CD4-positive, alpha-beta memory T cell (primary cell): Measurements from ENCODE around the gene TMEM120B. TPM values are rescaled to one million over a fixed set of nuclear protein-coding genes. Genes with fewer than 3 reads are reported as not detected.

Source experiments
- CTCF ChIA-PET: fragments of 350-600 bp; sonication (Branson Sonifier 250); formaldehyde crosslinking; loops from one replicate; lab custom pipeline; 2021; ENCODE audit warnings: inconsistent platforms; ENCODE audit not compliant: partially characterized antibody; lab: Charles Lee
- POLR2A ChIA-PET: fragments of 350-600 bp; sonication (Branson Sonifier 250); formaldehyde crosslinking; loops from one replicate; lab custom pipeline; 2021; ENCODE audit not compliant: partially characterized antibody; lab: Charles Lee
- DNase-seq, 5 donors: peaks; one replicate each; pipeline versions ENCODE4 v3.0.0 to v3.0.0-alpha.2; 2020 to 2022; ENCODE audit warnings: mixed read lengths in 1 of 5
- H3K27ac ChIP-seq: one replicate; pipeline ENCODE4 v1.7.0; 2013; ENCODE audit warnings: low read depth, low read length
- H3K27me3 ChIP-seq: 2 replicates; pipeline ENCODE4 v1.7.0; 2013; ENCODE audit warnings: mild to moderate bottlenecking, low read length, moderate library complexity; ENCODE audit not compliant: insufficient read depth
- H3K36me3 ChIP-seq: 2 replicates; pipeline ENCODE4 v1.7.0; 2013; ENCODE audit warnings: mild to moderate bottlenecking, low read length, moderate library complexity; ENCODE audit not compliant: insufficient read depth
- H3K4me1 ChIP-seq: 2 replicates; pipeline ENCODE4 v1.7.0; 2013; ENCODE audit warnings: mild to moderate bottlenecking, low read length, moderate library complexity; ENCODE audit not compliant: insufficient read depth
- H3K4me3 ChIP-seq, 2 donors: one replicate each; pipeline ENCODE4 v1.7.0; 2013; ENCODE audit warnings: low read length in 2 of 2, mild to moderate bottlenecking in 1 of 2
- H3K9me3 ChIP-seq, 2 donors: one replicate each; pipeline ENCODE4 v1.7.0; 2013; ENCODE audit warnings: low read length in 2 of 2, control low read depth in 1 of 2; ENCODE audit not compliant: control insufficient read depth in 1 of 2
- H3K27ac Mint-ChIP-seq, 7 donors: one replicate each; pipeline ENCODE4 v1.8.0; 2020 to 2021; ENCODE audit warnings: mixed read lengths in 7 of 7, mild to moderate bottlenecking in 6 of 7, inconsistent platforms in 3 of 7, moderate library complexity in 3 of 7
- H3K27me3 Mint-ChIP-seq, 2 donors: one replicate each; pipeline ENCODE4 v1.8.0; 2020 to 2021; ENCODE audit warnings: mixed read lengths in 2 of 2
- H3K36me3 Mint-ChIP-seq, 2 donors: one replicate each; pipeline ENCODE4 v1.8.0; 2020 to 2021; ENCODE audit warnings: mixed read lengths in 2 of 2, inconsistent platforms in 1 of 2, mild to moderate bottlenecking in 1 of 2
- H3K4me1 Mint-ChIP-seq, 4 donors: one replicate each; pipeline ENCODE4 v1.8.0; 2020 to 2021; ENCODE audit warnings: mixed read lengths in 4 of 4, mild to moderate bottlenecking in 1 of 4
- H3K4me3 Mint-ChIP-seq, 8 donors: one replicate each; pipeline ENCODE4 v1.8.0; 2020 to 2021; ENCODE audit warnings: mixed read lengths in 8 of 8, mild to moderate bottlenecking in 7 of 8, moderate library complexity in 6 of 8, inconsistent platforms in 3 of 8
- H3K9me3 Mint-ChIP-seq, 8 donors: one replicate each; pipeline ENCODE4 v1.8.0; 2020 to 2021; ENCODE audit warnings: mixed read lengths in 8 of 8, mild to moderate bottlenecking in 5 of 8, inconsistent platforms in 3 of 8, moderate library complexity in 1 of 8
- intact Hi-C: fragments of 100-400 bp; cut with micrococcal nuclease; formaldehyde crosslinking; loops from one replicate; pipeline ENCODE4 v1.15.1; 2023
- polyA plus RNA-seq, 2 donors: library from polyadenylated mRNA; unstranded; fragments of 300-500 nt; fragmentation: Illumina TruSeq; gene quantifications; one replicate each; pipeline ENCODE4 v1.2.3, GENCODE V29; 2021
- total RNA-seq, 2 experiments: library from RNA; stranded (reverse); gene quantifications; one replicate each; pipeline ENCODE4 v1.2.3, GENCODE V29; 2021

The TMEM120B gene
- total and polyA plus RNA-seq, 4 experiments from 2014 or later = 3.3 to 12.8 (median 7.4) TPM

DNA sequence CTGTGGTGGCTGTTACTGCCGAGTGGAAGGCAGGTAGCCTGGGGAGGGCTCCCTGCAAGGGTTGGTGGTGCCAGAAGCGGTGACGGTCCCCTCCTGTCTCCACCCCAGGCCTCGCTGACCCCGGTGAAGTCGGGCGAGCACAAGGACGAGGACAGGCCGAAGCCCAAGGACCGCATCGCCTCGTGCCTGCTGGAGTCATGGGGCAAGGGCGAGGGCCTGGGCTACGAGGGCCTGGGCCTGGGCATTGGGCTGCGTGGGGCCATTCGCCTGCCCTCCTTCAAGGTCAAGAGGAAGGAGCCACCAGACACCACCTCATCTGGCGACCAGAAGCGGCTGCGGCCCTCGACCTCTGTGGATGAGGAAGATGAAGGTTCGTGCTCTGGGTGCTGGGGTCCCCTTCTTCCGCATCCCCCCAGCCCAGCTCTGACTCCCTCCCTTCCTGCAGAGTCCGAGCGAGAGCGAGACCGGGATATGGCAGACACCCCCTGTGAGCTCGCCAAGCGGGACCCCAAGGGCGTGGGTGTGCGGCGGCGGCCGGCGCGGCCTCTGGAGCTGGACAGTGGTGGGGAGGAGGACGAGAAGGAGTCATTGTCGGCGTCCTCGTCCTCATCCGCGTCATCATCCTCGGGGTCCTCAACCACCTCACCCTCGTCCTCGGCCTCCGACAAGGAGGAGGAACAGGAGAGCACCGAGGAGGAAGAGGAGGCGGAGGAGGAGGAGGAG lies 104.5 kb downstream of the TMEM120B start:
- peak in 1 of 5 donors; percentile 34 for DNase-seq
- Mint-ChIP-seq H3K27ac (no peak overlapping the region), H3K36me3 (peaks cover 35 to 58% of the 10 kb centered on the region in 2 donors), H3K27me3 (no peaks in the 10 kb centered on the region), H3K4me1 (peaks cover 15 to 22% (median 17%) of the 10 kb centered on the region in 4 donors), H3K4me3 (no peak overlapping the region), H3K9me3 (peaks cover 0 to 2% (median 0%) of the 10 kb centered on the region in 8 donors)
- H3K27ac ChIP-seq = no peak overlapping the region
- H3K4me1 ChIP-seq = peaks cover 19% of the 10 kb centered on the region
- H3K36me3 ChIP-seq = peaks cover 65% of the 10 kb centered on the region
- H3K4me3 ChIP-seq = no peak overlapping the region
- no peaks in the 10 kb centered on the region for H3K27me3 ChIP-seq
- intact Hi-C loops = no loop called here
- H3K9me3 ChIP-seq = no peaks in the 10 kb centered on the region
- ChIA-PET POLR2A (interaction anchor here (44.6 kb wide), 1 partner anchor 26 kb away, joined by 2727 read pairs; the partner anchor contains the start of genes RHOF and SETD1B), CTCF (interaction anchor here (16.7 kb wide), 1 partner anchor 21 kb away, joined by 918 read pairs; the partner anchor contains the start of gene RHOF)

DNA sequence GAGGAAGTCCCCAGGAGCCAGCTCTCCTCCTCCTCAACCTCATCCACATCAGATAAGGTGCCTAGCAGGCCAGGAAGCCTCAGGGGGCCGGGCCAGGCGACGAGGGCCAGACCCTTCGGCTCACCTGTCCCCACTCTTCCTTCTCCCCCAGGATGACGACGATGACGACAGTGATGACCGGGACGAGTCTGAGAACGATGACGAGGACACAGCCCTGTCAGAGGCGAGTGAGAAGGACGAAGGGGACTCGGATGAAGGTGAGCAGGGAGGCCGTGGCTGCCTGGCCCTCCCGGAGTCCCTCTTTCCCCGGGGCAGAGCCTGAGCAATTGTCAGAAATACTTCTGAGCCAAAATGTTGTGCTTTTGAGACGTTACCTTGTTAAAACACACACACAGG lies 105.1 kb downstream of the TMEM120B start:
- Mint-ChIP-seq H3K36me3 (peaks cover 38 to 61% of the 10 kb centered on the region in 2 donors), H3K9me3 (peaks cover 0 to 2% (median 0%) of the 10 kb centered on the region in 8 donors), H3K4me3 (no peak overlapping the region), H3K4me1 (peaks cover 12 to 16% (median 13%) of the 10 kb centered on the region in 4 donors), H3K27me3 (no peaks in the 10 kb centered on the region), H3K27ac (no peak overlapping the region)
- H3K4me1 ChIP-seq = peaks cover 13% of the 10 kb centered on the region
- no peak overlapping the region for H3K4me3 ChIP-seq
- no peaks in the 10 kb centered on the region for H3K27me3 ChIP-seq
- peak in 1 of 5 donors; percentile 7 for DNase-seq
- no peak overlapping the region for H3K27ac ChIP-seq
- POLR2A ChIA-PET = interaction anchor here (44.6 kb wide), 1 partner anchor 27 kb away, joined by 2727 read pairs; the partner anchor contains the start of genes RHOF and SETD1B
- intact Hi-C loops = no loop called here
- CTCF ChIA-PET = interaction anchor here (16.7 kb wide), 1 partner anchor 21 kb away, joined by 918 read pairs; the partner anchor contains the start of gene RHOF
- no peaks in the 10 kb centered on the region for H3K9me3 ChIP-seq
- H3K36me3 ChIP-seq = peaks cover 68% of the 10 kb centered on the region

DNA sequence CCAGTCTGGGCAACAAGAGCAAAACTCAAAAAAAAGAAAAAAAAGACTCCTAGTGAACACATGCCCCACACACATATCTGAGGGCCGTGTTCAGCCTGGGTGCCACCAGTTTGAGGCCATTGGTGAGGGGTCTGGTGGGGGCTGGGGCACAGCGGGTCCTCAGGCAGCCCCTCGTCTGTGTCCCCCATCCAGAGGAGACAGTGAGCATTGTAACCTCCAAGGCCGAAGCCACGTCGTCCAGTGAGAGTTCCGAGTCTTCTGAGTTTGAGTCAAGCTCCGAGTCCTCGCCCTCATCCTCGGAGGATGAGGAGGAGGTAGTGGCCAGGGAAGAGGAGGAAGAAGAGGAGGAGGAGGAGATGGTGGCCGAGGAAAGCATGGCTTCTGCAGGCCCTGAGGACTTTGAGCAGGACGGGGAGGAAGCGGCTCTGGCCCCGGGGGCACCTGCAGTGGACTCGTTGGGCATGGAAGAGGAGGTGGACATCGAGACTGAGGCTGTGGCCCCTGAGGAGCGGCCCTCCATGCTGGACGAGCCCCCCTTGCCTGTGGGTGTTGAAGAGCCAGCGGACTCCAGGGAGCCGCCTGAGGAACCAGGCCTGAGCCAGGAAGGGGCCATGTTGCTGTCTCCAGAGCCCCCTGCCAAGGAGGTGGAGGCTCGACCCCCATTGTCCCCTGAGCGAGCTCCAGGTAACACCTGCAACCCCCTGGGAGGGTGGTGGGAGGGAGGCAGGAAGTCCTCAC lies 106.8 kb downstream of the TMEM120B start:
- peak overlapping the region in 3 of 7 donors; percentile 37 to 56 (median 46) for H3K27ac Mint-ChIP-seq
- peak in 1 of 5 donors; percentile 30 for DNase-seq

DNA sequence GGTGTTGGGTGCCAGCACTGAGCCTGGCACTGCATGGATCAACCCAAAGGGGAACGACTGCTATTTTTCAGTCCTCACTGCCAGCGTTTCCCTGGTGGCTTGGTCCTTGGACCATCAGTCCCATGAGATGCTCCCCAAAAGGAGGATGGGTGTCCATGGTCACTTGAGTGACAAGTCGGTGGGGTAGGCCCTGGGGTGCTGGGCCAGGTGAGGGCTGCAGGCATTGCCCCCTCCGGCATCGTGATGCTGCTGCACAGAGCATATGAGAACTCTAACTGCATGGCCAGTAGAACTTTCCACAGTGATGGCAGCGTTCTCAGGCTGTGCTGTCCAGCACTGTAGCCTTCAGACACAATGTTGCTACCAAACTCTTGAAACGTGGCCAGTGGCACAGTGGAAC lies 107.5 kb downstream of the TMEM120B start:
- CTCF ChIA-PET = interaction anchor here (1.0 kb wide), 1 partner anchor 26 kb away, joined by 3 read pairs; no protein-coding TSS in a partner anchor
- H3K27me3 ChIP-seq = no peaks in the 10 kb centered on the region
- H3K36me3 Mint-ChIP-seq = peaks cover 30 to 59% of the 10 kb centered on the region in 2 donors
- H3K4me1 Mint-ChIP-seq = peaks cover 0 to 4% (median 2%) of the 10 kb centered on the region in 4 donors
- no peak overlapping the region for H3K27ac Mint-ChIP-seq
- H3K4me3 Mint-ChIP-seq = no peak overlapping the region
- intact Hi-C loops = no loop called here
- H3K4me3 ChIP-seq = no peak overlapping the region
- H3K27ac ChIP-seq = no peak overlapping the region
- peaks cover 0 to 2% (median 0%) of the 10 kb centered on the region in 8 donors for H3K9me3 Mint-ChIP-seq
- no peaks in the 10 kb centered on the region for H3K27me3 Mint-ChIP-seq
- H3K36me3 ChIP-seq = peaks cover 64% of the 10 kb centered on the region
- POLR2A ChIA-PET = interaction anchor here (1.2 to 44.6 kb wide), 2 partner anchors 8 to 29 kb away, joined by 3 to 2727 read pairs; partner anchors contain the start of genes RHOF and SETD1B
- H3K4me1 ChIP-seq = no peaks in the 10 kb centered on the region
- DNase-seq = peak in 1 of 5 donors; percentile 7
- no peaks in the 10 kb centered on the region for H3K9me3 ChIP-seq

More for the DNA sequence above, 106.8 kb downstream of the TMEM120B start:
- H3K36me3 Mint-ChIP-seq = peaks cover 30 to 58% of the 10 kb centered on the region in 2 donors
- no peaks in the 10 kb centered on the region for H3K27me3 Mint-ChIP-seq
- Histone ChIP-seq H3K4me1 (no peaks in the 10 kb centered on the region), H3K9me3 (no peaks in the 10 kb centered on the region), H3K4me3 (no peak overlapping the region), H3K36me3 (peaks cover 71% of the 10 kb centered on the region), H3K27me3 (no peaks in the 10 kb centered on the region), H3K27ac (no peak overlapping the region)
- H3K9me3 Mint-ChIP-seq = peaks cover 0 to 2% (median 0%) of the 10 kb centered on the region in 8 donors
- POLR2A ChIA-PET = interaction anchor here (0.6 to 44.6 kb wide), 4 partner anchors 9 to 262 kb away, joined by 3 to 2727 read pairs (median 5); partner anchors contain the start of genes RHOF and SETD1B
- CTCF ChIA-PET = no interaction called here
- peaks cover 0 to 4% (median 2%) of the 10 kb centered on the region in 4 donors for H3K4me1 Mint-ChIP-seq
- peak overlapping the region in 1 of 8 donors; percentile 48 for H3K4me3 Mint-ChIP-seq
- intact Hi-C loops = no loop called here

DNA sequence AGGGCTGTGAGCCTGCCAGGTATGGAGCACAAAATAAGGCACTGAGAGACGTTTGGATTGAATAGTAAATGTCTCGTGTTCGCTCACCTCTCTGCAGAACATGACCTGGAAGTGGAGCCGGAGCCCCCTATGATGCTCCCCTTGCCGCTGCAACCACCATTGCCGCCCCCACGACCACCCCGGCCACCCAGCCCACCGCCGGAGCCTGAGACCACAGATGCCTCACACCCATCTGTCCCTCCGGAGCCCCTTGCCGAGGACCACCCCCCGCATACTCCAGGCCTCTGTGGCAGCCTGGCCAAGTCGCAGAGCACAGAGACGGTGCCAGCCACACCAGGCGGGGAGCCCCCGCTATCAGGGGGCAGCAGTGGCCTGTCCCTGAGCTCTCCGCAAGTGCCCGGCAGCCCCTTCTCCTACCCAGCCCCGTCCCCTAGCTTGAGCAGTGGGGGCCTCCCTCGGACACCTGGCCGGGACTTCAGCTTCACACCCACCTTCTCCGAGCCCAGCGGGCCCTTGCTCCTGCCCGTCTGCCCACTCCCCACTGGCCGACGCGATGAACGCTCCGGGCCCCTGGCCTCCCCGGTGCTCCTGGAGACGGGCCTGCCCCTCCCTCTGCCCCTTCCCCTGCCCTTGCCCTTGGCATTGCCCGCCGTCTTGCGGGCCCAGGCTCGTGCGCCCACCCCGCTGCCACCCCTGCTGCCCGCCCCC lies 110.0 kb downstream of the TMEM120B start:
- Histone ChIP-seq H3K36me3 (peaks cover 53% of the 10 kb centered on the region), H3K4me1 (no peaks in the 10 kb centered on the region), H3K9me3 (no peaks in the 10 kb centered on the region), H3K4me3 (no peak overlapping the region), H3K27ac (no peak overlapping the region), H3K27me3 (no peaks in the 10 kb centered on the region)
- POLR2A ChIA-PET = interaction anchor here (44.6 kb wide), 1 partner anchor 32 kb away, joined by 2727 read pairs; the partner anchor contains the start of genes RHOF and SETD1B
- intact Hi-C loops = no loop called here
- Mint-ChIP-seq H3K4me1 (no peaks in the 10 kb centered on the region), H3K4me3 (no peak overlapping the region), H3K27me3 (no peaks in the 10 kb centered on the region), H3K9me3 (peaks cover 0 to 2% (median 0%) of the 10 kb centered on the region in 8 donors), H3K27ac (no peak overlapping the region), H3K36me3 (peaks cover 31 to 61% of the 10 kb centered on the region in 2 donors)
- CTCF ChIA-PET = no interaction called here
- DNase-seq = no peak

DNA sequence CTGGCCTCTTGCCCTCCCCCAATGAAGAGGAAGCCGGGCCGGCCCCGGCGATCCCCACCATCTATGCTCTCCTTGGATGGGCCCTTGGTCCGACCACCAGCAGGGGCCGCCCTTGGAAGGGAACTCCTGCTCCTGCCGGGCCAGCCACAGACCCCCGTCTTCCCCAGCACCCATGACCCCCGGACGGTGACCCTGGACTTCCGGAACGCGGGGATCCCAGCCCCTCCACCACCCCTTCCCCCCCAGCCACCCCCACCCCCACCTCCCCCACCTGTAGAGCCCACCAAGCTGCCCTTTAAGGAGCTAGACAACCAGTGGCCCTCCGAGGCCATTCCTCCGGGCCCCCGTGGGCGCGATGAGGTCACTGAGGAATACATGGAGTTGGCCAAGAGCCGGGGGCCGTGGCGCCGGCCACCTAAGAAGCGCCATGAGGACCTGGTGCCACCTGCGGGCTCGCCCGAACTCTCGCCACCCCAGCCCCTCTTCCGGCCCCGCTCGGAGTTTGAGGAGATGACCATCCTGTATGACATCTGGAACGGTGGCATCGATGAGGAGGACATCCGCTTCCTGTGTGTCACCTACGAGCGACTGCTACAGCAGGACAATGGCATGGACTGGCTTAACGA lies 110.7 kb downstream of the TMEM120B start:
- Histone ChIP-seq H3K9me3 (no peaks in the 10 kb centered on the region), H3K27me3 (no peaks in the 10 kb centered on the region), H3K4me1 (no peaks in the 10 kb centered on the region), H3K36me3 (peaks cover 53% of the 10 kb centered on the region), H3K27ac (no peak overlapping the region), H3K4me3 (no peak overlapping the region)
- CTCF ChIA-PET = interaction anchor here (1.2 kb wide), 1 partner anchor 28 kb away, joined by 5 read pairs; no protein-coding TSS in a partner anchor
- H3K4me3 Mint-ChIP-seq = no peak overlapping the region
- H3K9me3 Mint-ChIP-seq = peaks cover 0 to 2% (median 0%) of the 10 kb centered on the region in 8 donors
- H3K36me3 Mint-ChIP-seq = peaks cover 26 to 56% of the 10 kb centered on the region in 2 donors
- intact Hi-C loops = no loop called here
- POLR2A ChIA-PET = interaction anchor here (5.6 to 44.6 kb wide), 2 partner anchors 17 to 32 kb away, joined by 23 to 2727 read pairs; partner anchors contain the start of genes RHOF and SETD1B
- peaks cover 0 to under 1% (median 0%) of the 10 kb centered on the region in 4 donors for H3K4me1 Mint-ChIP-seq
- DNase-seq = no peak
- no peaks in the 10 kb centered on the region for H3K27me3 Mint-ChIP-seq
- H3K27ac Mint-ChIP-seq = peak overlapping the region in 2 of 7 donors; percentile 4 to 31
